ENCODE data around the gene IFITM10.
A peak's percentile ranks its signal among the peaks of the same experiment; 100 is the strongest.

The IFITM10 gene

GRCh38 chr11:1706634-1707400 lies 43.6 kb downstream of the IFITM10 start:
- no peak for DNase-seq

GRCh38 chr11:1705126-1706052 lies 45.0 kb downstream of the IFITM10 start:
- DNase-seq: no peak

- DNase-seq: no peak
Measured at GRCh38 chr11:1703146-1703545, 47.2 kb downstream of the IFITM10 start.

GRCh38 chr11:1702506-1702905 lies 47.9 kb downstream of the IFITM10 start:
- no peak for DNase-seq

- DNase-seq: no peak
Measured at GRCh38 chr11:1701091-1701807, 49.1 kb downstream of the IFITM10 start.

GRCh38 chr11:1699771-1700170 lies 50.6 kb downstream of the IFITM10 start:
- no peak for DNase-seq

- DNase-seq: no peak
Measured at GRCh38 chr11:1696608-1697570, 53.5 kb downstream of the IFITM10 start, which contains the start of gene KRTAP5-6. KRTAP5-6 (plus strand) TSS chr11:1697195; CDS start chr11:1697246, 51 bp downstream.

GRCh38 chr11:1695548-1696108 lies 54.8 kb downstream of the IFITM10 start:
- DNase-seq: no peak

- no peak for DNase-seq
Measured at GRCh38 chr11:1694846-1695547, 55.4 kb downstream of the IFITM10 start.

GRCh38 chr11:1694064-1694845 lies 56.1 kb downstream of the IFITM10 start:
- peak; percentile 65 for DNase-seq

- DNase-seq: peak; percentile 65
Measured at GRCh38 chr11:1693327-1694063, 56.9 kb downstream of the IFITM10 start.

- no peak for DNase-seq
Measured at GRCh38 chr11:1692708-1693326, 57.6 kb downstream of the IFITM10 start.

- no peak for DNase-seq
Measured at GRCh38 chr11:1691878-1692707, 58.3 kb downstream of the IFITM10 start.

- no peak for DNase-seq
Measured at GRCh38 chr11:1691026-1691877, 59.1 kb downstream of the IFITM10 start.

- no peak for DNase-seq
Measured at GRCh38 chr11:1690167-1691025, 60.0 kb downstream of the IFITM10 start.

Measured in fibroblast of skin of right quadriceps (primary cell).